ENCODE data around the gene WDR62. TPM values are rescaled to one million over a fixed set of nuclear protein-coding genes. Genes with fewer than 3 reads are reported as not detected.

Gene WDR62
- total and polyA plus RNA-seq, 10 of the 15 experiments (the other 5 are each of a cell fraction or from before 2014, with no cell fraction given) = 0.08 to 20.6 (median 10.9) TPM

DNA sequence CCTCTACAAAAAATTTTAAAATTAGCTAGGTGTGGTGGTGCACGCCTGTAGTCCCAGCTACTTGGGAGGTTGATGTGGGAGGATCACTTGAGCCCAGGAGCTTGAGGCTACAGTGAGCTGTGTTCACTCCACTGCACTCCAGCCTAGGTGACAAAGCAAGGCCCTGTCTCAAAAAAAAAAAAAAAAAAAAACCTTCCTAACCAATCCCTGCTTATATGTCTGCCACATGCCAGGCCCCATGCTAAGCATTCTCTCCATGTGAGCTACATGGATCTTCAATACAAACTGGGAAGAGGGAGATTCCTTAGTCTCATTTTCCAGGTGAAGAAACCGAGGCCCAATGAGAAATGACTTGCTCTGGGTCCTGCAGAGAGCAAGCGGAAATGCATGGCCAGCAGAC is 54.0 kb downstream of the WDR62 start:
- POLR2A ChIA-PET = no interaction called here
- H3K9ac ChIP-seq (ENCODE audit: control insufficient read depth, insufficient read depth, low read length) = no peak overlapping the region
- 78% methylated on average over 3 of the region's 3 CpGs for WGBS (ENCODE audit: insufficient coverage, insufficient replicate concordance, low lambda C conversion rate, missing lambda C conversion rate)
- CTCF ChIA-PET = interaction anchor here (1.5 kb wide), 1 partner anchor 48 kb away, joined by 4 read pairs; no protein-coding TSS in a partner anchor
- H3K4me3 ChIP-seq = no peak overlapping the region
- H3K9me3 ChIP-seq (replicated peaks; ENCODE audit: control insufficient read depth, insufficient read depth, low read length) = no peaks in the 10 kb centered on the region
- no peak overlapping the region for H2AFZ ChIP-seq (ENCODE audit: control insufficient read depth, low read depth, low read length)
- FAIRE-seq = no peak
- no peaks in the 10 kb centered on the region for H3K27me3 ChIP-seq (replicated peaks in 1 of 2; ENCODE audit: control insufficient read depth in 2 of 2, insufficient read depth in 2 of 2, low read length in 1 of 2)
- no peak overlapping the region for H3K4me2 ChIP-seq (ENCODE audit: control insufficient read depth, insufficient read depth)
- ATAC-seq = no peak
- H3K36me3 ChIP-seq (ENCODE audit: control insufficient read depth in 2 of 2, insufficient read depth in 2 of 2, low read length in 1 of 2) = peaks cover 4 to 7% of the 10 kb centered on the region in 2 experiments; a peak in 2 of 4 replicates
- BruUV-seq (replicated peaks) = no TSS peak
- TF ChIP-seq, protein P1, sequence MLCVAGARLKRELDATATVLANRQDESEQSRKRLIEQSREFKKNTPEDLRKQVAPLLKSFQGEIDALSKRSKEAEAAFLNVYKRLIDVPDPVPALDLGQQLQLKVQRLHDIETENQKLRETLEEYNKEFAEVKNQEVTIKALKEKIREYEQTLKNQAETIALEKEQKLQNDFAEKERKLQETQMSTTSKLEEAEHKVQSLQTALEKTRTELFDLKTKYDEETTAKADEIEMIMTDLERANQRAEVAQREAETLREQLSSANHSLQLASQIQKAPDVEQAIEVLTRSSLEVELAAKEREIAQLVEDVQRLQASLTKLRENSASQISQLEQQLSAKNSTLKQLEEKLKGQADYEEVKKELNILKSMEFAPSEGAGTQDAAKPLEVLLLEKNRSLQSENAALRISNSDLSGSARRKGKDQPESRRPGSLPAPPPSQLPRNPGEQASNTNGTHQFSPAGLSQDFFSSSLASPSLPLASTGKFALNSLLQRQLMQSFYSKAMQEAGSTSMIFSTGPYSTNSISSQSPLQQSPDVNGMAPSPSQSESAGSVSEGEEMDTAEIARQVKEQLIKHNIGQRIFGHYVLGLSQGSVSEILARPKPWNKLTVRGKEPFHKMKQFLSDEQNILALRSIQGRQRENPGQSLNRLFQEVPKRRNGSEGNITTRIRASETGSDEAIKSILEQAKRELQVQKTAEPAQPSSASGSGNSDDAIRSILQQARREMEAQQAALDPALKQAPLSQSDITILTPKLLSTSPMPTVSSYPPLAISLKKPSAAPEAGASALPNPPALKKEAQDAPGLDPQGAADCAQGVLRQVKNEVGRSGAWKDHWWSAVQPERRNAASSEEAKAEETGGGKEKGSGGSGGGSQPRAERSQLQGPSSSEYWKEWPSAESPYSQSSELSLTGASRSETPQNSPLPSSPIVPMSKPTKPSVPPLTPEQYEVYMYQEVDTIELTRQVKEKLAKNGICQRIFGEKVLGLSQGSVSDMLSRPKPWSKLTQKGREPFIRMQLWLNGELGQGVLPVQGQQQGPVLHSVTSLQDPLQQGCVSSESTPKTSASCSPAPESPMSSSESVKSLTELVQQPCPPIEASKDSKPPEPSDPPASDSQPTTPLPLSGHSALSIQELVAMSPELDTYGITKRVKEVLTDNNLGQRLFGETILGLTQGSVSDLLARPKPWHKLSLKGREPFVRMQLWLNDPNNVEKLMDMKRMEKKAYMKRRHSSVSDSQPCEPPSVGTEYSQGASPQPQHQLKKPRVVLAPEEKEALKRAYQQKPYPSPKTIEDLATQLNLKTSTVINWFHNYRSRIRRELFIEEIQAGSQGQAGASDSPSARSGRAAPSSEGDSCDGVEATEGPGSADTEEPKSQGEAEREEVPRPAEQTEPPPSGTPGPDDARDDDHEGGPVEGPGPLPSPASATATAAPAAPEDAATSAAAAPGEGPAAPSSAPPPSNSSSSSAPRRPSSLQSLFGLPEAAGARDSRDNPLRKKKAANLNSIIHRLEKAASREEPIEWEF (IDR thresholded peaks at IDR 0.05; ENCODE audit: insufficient replicate concordance, low read depth, low read length) = no peak
- TF ChIP-seq NR2F1 (conservative IDR thresholded peaks at IDR 0.05) = no peak
- TF ChIP-seq NR2C1 (IDR thresholded peaks at IDR 0.05) = no peak
- no peak for TF ChIP-seq SIX5 (IDR thresholded peaks at IDR 0.05; ENCODE audit: low read depth, low read length, severe bottlenecking)
- no peak for TF ChIP-seq USF1 (IDR thresholded peaks at IDR 0.05; ENCODE audit: borderline replicate concordance, extremely low read length, insufficient read depth, low read depth, low read length)
- no peak for TF ChIP-seq NFXL1 (IDR thresholded peaks at IDR 0.05; ENCODE audit: borderline replicate concordance)
- no peak for TF ChIP-seq RB1 (IDR thresholded peaks at IDR 0.05; ENCODE audit: borderline replicate concordance)
- no peak for TF ChIP-seq GABPA (IDR thresholded peaks at IDR 0.05; ENCODE audit: low read depth)
- TF ChIP-seq HDGF (IDR thresholded peaks at IDR 0.05) = no peak
- TF ChIP-seq POLR2A (IDR thresholded peaks at IDR 0.05; ENCODE audit: low read depth, low read length) = no peak
- TF ChIP-seq, protein P2, sequence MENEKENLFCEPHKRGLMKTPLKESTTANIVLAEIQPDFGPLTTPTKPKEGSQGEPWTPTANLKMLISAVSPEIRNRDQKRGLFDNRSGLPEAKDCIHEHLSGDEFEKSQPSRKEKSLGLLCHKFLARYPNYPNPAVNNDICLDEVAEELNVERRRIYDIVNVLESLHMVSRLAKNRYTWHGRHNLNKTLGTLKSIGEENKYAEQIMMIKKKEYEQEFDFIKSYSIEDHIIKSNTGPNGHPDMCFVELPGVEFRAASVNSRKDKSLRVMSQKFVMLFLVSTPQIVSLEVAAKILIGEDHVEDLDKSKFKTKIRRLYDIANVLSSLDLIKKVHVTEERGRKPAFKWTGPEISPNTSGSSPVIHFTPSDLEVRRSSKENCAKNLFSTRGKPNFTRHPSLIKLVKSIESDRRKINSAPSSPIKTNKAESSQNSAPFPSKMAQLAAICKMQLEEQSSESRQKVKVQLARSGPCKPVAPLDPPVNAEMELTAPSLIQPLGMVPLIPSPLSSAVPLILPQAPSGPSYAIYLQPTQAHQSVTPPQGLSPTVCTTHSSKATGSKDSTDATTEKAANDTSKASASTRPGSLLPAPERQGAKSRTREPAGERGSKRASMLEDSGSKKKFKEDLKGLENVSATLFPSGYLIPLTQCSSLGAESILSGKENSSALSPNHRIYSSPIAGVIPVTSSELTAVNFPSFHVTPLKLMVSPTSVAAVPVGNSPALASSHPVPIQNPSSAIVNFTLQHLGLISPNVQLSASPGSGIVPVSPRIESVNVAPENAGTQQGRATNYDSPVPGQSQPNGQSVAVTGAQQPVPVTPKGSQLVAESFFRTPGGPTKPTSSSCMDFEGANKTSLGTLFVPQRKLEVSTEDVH (IDR thresholded peaks at IDR 0.05; ENCODE audit: low read depth, partially characterized antibody) = no peak
- no peak for TF ChIP-seq NRF1 (conservative IDR thresholded peaks at IDR 0.05; ENCODE audit: low read depth, low read length)
- no peak for TF ChIP-seq TARDBP (IDR thresholded peaks at IDR 0.05; ENCODE audit: borderline replicate concordance)
- TF ChIP-seq ELK1 (IDR thresholded peaks at IDR 0.05; ENCODE audit: low read depth, low read length) = no peak
- no peak for TF ChIP-seq RAD51 (IDR thresholded peaks at IDR 0.05)
- TF ChIP-seq SMAD5 (IDR thresholded peaks at IDR 0.05; ENCODE audit: low read depth) = no peak
- intact Hi-C loops (cut with micrococcal nuclease; ENCODE audit: unreplicated experiment) (no loop called here), in situ Hi-C loops (cut with MboI) (no loop called here)
- H3K27ac ChIP-seq (ENCODE audit: control insufficient read depth, insufficient read depth) = no peak overlapping the region
- peaks cover 4% of the 10 kb centered on the region; the same call in 1 of the 2 replicates for H3K79me2 ChIP-seq (ENCODE audit: control insufficient read depth, insufficient read depth, low read length)
- H3K4me1 ChIP-seq (ENCODE audit: control insufficient read depth, insufficient read depth, low read length) = 0 out of 2 replicates have a peak, but pooled peaks cover 3% of the 10 kb centered on the region
- H4K20me1 ChIP-seq (ENCODE audit: control insufficient read depth, insufficient read depth) = no peaks in the 10 kb centered on the region
- RAD21 ChIA-PET (ENCODE audit: unreplicated experiment) = no interaction called here
- SMC1A ChIA-PET (ENCODE audit: uncharacterized antibody, unreplicated experiment) = interaction anchor here (0.6 kb wide), 1 partner anchor 629 kb away, joined by 4 read pairs; no protein-coding TSS in a partner anchor
- no peak for DNase-seq (ENCODE audit: low read depth, low spot score)
